M059J (cell line): ENCODE data around the gene C1QTNF12. TPM values are rescaled to one million over a fixed set of nuclear protein-coding genes. Genes with fewer than 3 reads are reported as not detected.

Experiments used
- DNase-seq: peaks from one replicate; pipeline ENCODE4 v3.0.0-alpha.2; 2012; ENCODE audit warnings: low read depth
- total RNA-seq: library from RNA; depleted of rRNA; stranded (reverse); fragments of >200 nt; shearing (Covaris generic); gene quantifications from 2 replicates; pipeline ENCODE4 v1.2.3, GENCODE V29; 2014

C1QTNF12 gene
- total RNA-seq, 1 experiment from 2014 or later, result not detected

GRCh38 chr1:1213345-1214265 is 32.9 kb downstream of the C1QTNF12 start, which contains the start of gene TNFRSF4:
TSS of gene TNFRSF4 (minus strand) at chr1:1214153. CDS start at chr1:1214127, 26 bp downstream.
- no peak for DNase-seq

DNA sequence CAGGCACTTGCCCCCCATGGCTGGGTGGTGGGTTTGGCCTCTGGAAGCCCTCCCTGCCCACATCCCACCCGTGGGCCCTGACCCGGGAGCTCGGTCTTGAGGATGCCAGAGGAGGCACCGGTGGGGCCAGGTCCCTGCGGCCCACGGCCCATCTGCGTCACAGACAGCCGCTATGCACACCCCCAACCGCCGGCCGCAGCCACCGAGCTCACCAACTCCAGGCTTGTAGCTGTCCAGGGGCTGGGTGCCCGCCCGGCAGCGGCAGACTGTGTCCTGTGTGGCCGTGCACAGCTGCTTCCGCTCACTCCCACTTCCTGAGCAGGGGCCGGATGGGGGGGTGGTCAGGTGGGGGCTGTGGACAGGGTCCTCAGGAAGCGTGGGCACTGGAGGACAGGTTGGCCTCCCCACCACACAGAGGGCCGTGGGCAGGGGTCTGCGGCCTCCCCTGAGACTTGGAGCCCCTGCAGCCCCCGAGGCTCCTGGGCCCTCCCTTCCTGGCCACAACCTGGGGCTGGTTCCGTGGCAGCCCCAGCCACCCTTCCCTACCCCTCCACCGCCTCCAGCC is 33.7 kb downstream of the C1QTNF12 start:
- no peak for DNase-seq

DNA sequence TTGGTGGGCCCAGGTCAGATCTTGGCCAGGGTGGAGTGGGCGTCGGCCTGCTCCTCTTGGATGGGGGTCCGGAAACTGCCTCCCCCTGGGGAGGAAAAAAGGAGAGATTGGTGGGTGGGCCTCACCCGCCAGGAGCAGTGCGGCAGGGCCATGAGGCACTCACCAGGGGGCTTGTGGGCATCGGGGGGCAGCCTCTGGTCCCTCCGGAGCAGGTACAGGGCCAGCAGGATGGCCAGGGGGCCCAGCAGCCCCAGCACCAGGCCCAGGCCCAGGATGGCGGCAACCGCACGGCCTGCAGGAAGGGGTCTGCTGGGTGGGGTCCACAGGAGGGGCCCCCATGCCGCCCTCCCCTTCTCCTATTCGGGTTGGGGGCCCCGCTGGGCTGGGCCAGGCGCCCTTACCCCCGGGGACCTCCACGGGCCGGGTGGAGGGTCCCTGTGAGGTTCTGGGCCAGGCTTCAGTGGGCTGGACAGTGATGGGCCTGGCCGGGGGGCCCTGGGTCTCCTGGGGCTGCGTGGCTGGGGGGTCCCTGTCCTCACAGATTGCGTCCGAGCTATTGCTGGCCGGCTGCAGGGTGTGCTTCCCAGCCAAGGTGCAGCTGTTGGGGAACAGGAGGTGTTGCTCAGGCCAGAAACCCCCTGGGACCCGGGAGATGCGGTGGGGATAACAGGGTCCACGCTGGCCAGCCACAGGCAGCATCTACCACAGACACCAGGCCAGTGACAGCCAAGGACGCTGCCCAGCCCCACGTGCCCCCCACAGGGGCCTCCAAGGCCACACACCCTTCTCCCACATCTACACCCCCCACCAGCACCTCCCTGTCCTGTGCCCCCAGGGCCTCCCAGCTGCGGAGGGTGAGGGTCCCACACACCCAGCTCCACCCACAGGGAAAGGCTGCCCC is 34.7 kb downstream of the C1QTNF12 start:
- no peak for DNase-seq

- DNase-seq, result no peak
These were observed 35.6 kb downstream of the C1QTNF12 start for GRCh38 chr1:1210726-1211540.

- peak; percentile 44 for DNase-seq
These were observed 37.6 kb downstream of the C1QTNF12 start for GRCh38 chr1:1208713-1209433.

DNA sequence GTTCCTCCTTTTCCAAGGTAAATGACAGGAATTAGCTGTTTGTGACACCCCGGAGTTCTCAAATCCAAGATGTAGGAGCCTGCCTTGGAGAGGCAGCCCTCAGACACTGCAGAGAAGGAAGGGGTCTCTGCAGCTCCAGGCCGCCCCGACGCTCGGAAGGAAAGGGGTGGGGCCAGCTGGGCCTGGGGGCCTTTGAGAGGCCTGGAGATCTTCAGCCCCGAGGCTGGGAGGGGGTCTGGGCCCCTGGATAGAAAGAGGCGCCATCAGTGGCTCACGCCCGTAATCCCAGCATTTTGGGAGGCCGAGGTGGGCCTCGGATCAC is 39.0 kb downstream of the C1QTNF12 start:
- DNase-seq, result no peak

DNA sequence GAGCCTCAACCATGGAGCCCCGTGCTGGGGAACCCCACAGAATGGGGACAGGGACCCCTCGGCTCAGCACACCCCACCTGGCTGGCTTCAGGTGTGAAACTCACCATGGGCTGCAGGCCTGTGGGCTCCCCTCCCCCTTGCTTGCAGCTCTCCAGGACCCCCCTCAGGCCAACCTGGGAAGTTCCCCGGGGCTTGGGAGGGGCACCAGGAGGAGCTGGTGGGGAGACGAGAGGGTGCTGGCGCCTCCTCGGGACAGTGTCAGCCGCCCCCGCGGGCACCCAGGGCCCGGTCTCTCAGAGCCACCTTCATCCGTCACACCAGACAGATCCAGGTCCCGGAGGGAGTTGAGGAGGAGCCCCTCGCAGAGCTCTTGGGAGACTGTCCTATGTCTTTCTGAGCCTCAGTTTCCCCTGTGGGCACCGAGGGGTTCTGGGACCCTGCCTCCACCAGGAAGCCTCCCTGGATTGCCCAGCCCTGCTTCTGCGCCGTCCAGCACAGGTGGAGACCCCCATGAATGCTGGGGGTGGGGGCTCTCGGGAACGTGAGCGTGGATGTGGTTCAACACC is 39.5 kb downstream of the C1QTNF12 start:
- no peak for DNase-seq

- no peak for DNase-seq
These were observed 40.1 kb downstream of the C1QTNF12 start, which contains the start of gene TNFRSF18 for GRCh38 chr1:1206376-1206965. TSS of gene TNFRSF18 (minus strand) at chr1:1206592. CDS start at chr1:1206571, 21 bp downstream.

DNA sequence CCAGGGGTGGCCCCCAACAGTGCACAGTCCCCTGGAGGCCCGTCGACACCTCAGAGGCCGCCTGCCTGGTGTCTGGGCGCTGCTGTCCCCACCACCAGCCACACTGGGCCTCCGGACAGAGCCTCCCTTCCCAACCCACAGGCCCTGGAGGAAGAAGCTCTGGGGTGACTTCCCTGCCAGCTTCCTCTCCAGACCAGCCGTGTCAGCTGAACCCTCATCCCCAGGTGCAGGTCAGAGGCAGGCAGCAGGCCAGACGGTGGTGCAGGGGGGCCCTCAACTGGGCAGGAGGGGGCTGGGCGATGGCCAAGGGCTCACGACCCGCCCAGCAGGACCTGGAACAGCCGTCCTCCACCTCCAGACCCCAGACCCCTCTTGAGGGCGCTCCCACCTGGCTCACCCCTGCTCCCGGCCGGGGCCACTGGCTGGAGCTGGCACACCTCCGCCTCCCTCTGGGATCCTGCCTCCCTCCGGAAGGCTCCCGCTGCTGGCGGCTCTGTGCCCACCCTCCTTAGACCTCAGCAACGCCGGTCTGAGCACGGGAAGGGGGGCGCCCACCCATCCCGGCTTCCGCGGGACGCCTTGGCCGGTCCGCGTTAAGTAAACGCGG is 40.6 kb downstream of the C1QTNF12 start:
- DNase-seq, result no peak

DNA sequence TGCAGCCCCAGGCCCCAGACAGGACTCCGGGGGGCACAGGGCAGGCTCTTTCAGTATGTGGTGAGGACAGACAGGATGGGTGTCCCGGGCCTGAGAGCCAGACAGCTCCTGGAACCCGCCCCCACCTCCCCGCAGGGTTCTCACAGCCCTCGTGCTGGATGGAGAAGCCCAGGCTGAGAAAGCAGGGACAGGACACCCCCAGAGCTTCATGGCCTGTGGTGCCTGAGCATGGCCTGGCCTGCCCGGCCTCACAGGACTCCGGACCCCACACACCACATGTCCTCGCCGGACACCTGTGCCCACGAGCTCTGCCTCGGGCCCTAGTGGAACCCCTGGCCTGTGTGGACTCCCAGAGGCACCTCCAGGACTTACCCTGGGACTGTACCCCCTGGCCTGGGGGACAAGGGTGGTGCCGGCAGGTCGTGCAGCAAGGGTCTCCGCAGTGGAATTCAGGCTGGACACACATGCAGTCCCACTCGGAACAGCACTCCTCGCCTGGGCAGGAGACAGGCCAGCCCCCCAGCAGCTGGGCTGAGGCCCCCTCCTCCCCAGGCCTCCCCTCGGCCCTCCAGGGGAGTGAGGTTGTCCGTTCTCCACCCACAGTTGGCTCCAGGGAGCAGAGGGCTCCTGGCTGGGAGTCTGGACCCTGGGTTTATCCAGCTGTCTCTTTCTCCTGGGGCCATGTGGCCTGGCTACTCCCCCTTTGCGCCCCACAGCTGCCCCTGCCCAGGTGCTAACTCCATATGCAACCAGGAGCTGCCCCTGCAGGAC is 41.3 kb downstream of the C1QTNF12 start:
- DNase-seq, result no peak

DNA sequence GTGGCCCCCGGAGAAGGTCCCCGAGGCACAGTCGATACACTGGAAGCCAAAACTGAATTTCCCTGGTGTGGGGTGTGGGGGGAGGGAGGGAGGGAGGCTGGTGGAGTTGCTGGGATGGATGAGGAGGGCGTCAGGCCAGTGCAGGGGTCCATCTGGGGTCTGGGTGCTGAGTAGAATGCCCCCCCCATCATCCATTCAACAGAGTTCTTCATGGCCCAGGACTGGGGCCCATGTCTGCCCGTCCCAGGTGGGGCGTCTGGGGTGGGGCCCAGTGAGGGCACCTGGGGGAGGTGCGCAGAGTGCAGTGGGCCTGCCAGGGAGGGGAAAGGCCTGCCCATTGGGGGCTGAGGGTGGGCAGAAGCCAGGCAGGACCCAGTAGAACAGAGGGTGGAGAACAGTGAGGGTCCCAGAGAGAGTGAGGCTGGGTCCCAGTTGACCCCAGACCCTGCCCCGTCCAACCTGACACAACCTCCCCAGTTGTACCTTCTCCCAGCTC is 42.0 kb downstream of the C1QTNF12 start:
- DNase-seq, result no peak

- DNase-seq, result no peak
These were observed 42.7 kb downstream of the C1QTNF12 start for GRCh38 chr1:1203561-1204424.

- no peak for DNase-seq
These were observed 43.5 kb downstream of the C1QTNF12 start for GRCh38 chr1:1202831-1203560.

- DNase-seq, result peak; percentile 27
These were observed 45.4 kb downstream of the C1QTNF12 start for GRCh38 chr1:1200876-1201810.
